Measurements from ENCODE around the gene NSUN7. TPM values are rescaled to one million over a fixed set of nuclear protein-coding genes. Genes with fewer than 3 reads are reported as not detected.

The NSUN7 gene
- polyA plus RNA-seq, 6 donors from 2014 or later, result 0.47 to 3.7 (median 2.6) TPM

DNA sequence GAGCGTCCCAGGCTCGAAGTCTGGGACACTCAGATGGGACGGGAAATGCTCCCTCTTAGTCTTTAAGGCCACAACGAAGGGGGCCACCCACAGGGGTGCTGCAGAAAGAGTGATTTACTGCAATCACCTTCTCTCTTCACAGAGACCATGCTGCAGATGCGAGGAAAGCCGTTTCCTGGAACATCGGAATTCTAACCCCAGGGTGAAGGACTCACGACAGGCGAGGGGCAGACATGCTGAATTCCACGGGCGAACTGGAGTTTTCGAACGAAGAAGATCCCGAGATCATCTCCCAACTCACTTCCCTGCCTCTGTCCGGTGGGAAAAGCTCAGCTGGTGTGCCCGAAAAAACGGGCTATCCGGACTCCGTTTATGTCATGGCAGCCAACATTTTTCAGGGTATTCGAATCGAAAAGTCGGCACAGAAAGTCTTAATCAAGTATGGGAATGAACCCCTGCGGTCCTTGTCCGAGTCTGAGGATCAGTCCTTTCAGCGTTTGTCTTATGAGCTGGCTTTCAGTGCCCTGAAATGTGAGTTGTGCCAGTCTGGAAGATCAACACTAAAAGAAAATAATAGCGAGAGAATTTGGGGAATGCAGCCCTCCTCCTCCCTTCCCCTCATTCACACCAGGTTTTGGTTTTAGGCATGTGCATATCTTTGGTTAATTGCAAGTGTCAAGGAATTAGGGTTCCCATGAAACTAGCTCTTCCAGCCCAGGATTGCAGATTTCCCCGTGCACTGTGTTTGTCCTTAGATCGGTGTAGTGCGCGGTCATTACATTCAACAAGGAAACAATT is 905 bp downstream of the NSUN7 start:
- ATAC-seq (ENCODE audit: low read depth in 2 of 2) (peak; percentile 12 to 17), DNase-seq (no peak)
- peaks cover 11 to 30% (median 14%) of the 10 kb centered on the region in 3 donors for H3K4me1 Mint-ChIP-seq
- peaks cover 0 to 5% (median 3%) of the 10 kb centered on the region in 7 donors for H3K9me3 Mint-ChIP-seq
- H3K27ac Mint-ChIP-seq, result peak overlapping the region; percentile 38 to 88 (median 76)
- H3K27me3 Mint-ChIP-seq, result peaks cover 0 to 4% (median 0%) of the 10 kb centered on the region in 3 donors
- H3K4me3 Mint-ChIP-seq, result peak overlapping the region; percentile 79 to 92 (median 88)
- H3K36me3 Mint-ChIP-seq, result no peaks in the 10 kb centered on the region

DNA sequence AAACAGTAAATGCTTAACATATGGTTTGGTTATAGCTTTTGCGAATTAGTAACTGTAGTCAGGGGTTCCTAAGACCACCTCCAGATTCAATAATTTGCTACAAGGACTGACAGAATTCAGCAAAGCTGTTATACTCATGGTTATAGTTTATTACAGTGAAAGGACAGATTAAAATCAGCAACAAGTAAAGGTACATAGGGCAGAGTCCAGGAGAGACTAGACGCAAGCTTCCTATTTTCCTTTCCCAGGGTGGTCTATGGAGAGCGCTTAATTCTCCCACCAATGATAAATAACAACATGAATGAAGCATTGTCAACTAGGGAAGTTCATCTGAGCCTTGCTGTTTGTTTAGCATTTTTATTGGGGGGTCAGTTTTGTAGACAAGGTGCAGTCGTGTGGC is 5.9 kb downstream of the NSUN7 start:
- Mint-ChIP-seq H3K4me1 (peaks cover 6 to 18% (median 7%) of the 10 kb centered on the region in 3 donors), H3K9me3 (peaks cover 0 to 5% (median 3%) of the 10 kb centered on the region in 7 donors), H3K36me3 (no peaks in the 10 kb centered on the region), H3K4me3 (no peak overlapping the region), H3K27me3 (peaks cover 0 to 4% (median 0%) of the 10 kb centered on the region in 3 donors), H3K27ac (no peak overlapping the region)
- DNase-seq (no peak), ATAC-seq (ENCODE audit: low read depth in 2 of 2) (no peak)

DNA sequence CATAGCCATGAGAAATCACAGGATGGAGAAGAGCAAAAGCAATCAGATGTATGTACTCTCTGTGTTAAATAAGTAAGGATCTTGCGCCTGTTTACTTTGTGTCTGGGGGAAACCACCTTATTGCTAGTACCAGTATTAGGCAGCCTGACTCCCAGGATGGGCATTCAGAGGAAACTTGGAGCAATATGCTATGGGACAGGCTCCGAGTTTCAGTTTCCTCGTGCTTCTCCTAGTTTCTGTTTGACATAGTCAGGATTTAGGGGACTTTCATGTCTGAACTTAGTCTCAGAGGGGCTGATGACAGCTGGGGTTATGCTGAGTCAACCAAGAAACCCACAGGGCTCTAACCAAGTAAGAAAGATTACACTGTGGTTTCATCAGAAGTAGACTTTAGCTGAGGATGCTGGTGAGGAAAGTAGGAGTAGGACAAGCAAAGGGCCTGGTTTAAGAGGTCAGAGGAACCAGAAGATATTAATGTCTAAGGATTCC is 13.5 kb downstream of the NSUN7 start:
- Mint-ChIP-seq H3K4me3 (no peak overlapping the region), H3K36me3 (no peaks in the 10 kb centered on the region), H3K27me3 (no peaks in the 10 kb centered on the region), H3K9me3 (peaks cover 0 to 1% (median 0%) of the 10 kb centered on the region in 7 donors), H3K27ac (peak overlapping the region in 2 of 6 donors; percentile 11 to 49), H3K4me1 (peaks cover 0 to 6% (median 0%) of the 10 kb centered on the region in 3 donors)
- ATAC-seq (ENCODE audit: low read depth in 2 of 2), result peak in 1 of 2 donors; percentile 14
- DNase-seq, result no peak

DNA sequence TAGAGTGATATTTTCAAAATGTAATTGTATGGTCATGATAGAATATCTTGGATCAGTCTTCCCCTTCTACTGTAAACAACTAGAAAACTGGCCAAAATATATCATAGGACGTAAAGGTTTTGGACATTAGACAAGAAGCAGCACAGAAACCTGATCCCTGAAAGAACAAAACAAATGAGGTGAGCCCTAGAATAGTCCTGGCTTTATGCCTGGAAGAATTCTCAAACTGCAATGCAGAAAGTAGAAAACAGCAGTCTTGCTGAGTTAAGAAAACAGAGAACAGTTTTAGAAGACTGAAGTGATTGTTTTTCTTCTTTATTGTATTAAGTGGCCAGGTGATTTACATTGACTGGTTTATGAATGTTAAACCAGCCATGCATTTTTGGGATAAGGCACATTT is 19.5 kb downstream of the NSUN7 start:
- Mint-ChIP-seq H3K27me3 (no peaks in the 10 kb centered on the region), H3K27ac (no peak overlapping the region), H3K4me3 (no peak overlapping the region), H3K36me3 (peaks cover 0 to 9% of the 10 kb centered on the region in 2 donors), H3K4me1 (peaks cover 0 to 6% (median 0%) of the 10 kb centered on the region in 3 donors), H3K9me3 (peaks cover 0 to 1% (median 0%) of the 10 kb centered on the region in 7 donors)
- ATAC-seq (ENCODE audit: low read depth in 2 of 2) (no peak), DNase-seq (no peak)

DNA sequence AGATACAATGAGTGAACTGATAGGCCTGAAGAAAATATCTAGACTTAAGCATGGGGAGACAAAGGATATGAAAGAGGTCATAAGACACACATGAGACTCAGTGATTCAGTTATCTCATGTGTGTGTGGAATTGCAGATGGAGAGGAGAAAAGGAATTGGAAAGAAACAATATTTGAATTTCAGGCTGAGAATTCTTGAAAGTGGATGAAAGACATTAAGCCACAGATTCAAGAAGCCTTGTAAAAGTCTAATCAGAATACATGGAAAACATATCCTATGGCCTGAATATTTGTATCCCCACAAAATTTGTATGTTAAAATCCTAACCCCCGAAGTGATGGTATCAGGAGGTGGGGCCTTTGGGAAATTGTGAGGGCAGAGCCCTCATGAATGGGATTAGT is 28.3 kb downstream of the NSUN7 start:
- H3K27ac Mint-ChIP-seq, result peak overlapping the region in 1 of 6 donors; percentile 66
- ATAC-seq (ENCODE audit: low read depth in 2 of 2), result no peak
- H3K36me3 Mint-ChIP-seq, result peaks cover 7 to 8% of the 10 kb centered on the region in 2 donors
- peaks cover 0 to 8% (median 4%) of the 10 kb centered on the region in 3 donors for H3K4me1 Mint-ChIP-seq
- H3K9me3 Mint-ChIP-seq, result peaks cover 0 to 14% (median 4%) of the 10 kb centered on the region in 7 donors
- H3K4me3 Mint-ChIP-seq, result no peak overlapping the region
- H3K27me3 Mint-ChIP-seq, result no peaks in the 10 kb centered on the region
- DNase-seq, result no peak

DNA sequence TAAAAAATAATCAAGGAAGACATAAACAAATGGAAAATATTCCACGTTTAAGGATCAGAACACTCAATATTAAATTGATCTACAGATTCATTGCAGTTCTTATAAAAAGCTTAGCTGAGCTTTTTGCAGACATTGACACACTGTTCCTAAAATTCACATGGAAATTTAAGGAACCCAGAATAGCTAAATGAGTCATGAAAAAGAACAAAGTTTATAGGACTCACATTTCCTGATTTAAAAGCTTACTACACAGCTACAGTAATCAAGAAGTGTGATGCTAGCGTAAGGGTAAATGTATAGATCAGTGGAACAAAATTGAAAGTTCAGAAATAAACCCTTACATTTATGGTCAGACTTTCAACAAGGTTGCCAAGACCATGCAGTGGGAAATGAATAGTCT is 33.1 kb downstream of the NSUN7 start:
- DNase-seq (no peak), ATAC-seq (ENCODE audit: low read depth in 2 of 2) (no peak)
- Mint-ChIP-seq H3K9me3 (peaks cover 0 to 8% (median 2%) of the 10 kb centered on the region in 7 donors), H3K4me1 (no peaks in the 10 kb centered on the region), H3K27ac (no peak overlapping the region), H3K27me3 (no peaks in the 10 kb centered on the region), H3K4me3 (no peak overlapping the region), H3K36me3 (peaks cover 3 to 5% of the 10 kb centered on the region in 2 donors)

DNA sequence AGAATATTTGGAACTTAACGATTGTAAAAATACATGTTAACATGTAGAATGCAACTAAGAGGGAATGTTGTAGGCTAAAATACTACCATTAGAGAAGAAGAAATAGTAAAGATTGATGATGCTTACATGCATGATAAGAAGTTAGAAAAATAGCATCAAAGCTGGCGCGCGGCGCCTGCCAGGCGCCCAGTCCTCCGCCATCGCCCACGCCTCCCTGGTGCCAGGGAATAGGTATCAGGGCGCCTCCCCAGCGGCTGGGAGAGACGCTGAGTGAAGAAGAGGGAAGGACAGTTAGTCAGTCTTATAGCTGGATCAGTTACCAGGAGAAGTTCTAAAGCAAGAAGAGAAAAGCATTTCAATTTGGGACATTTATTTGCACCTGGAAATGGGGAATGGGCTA is 36.0 kb downstream of the NSUN7 start:
- no peak for DNase-seq
- peak overlapping the region in 1 of 6 donors; percentile 66 for H3K27ac Mint-ChIP-seq
- no peaks in the 10 kb centered on the region for H3K36me3 Mint-ChIP-seq
- no peak overlapping the region for H3K4me3 Mint-ChIP-seq
- peaks cover 0 to 2% (median 0%) of the 10 kb centered on the region in 7 donors for H3K9me3 Mint-ChIP-seq
- H3K4me1 Mint-ChIP-seq, result peaks cover 0 to 8% (median 1%) of the 10 kb centered on the region in 3 donors
- ATAC-seq (ENCODE audit: low read depth in 2 of 2), result no peak
- H3K27me3 Mint-ChIP-seq, result no peaks in the 10 kb centered on the region

DNA sequence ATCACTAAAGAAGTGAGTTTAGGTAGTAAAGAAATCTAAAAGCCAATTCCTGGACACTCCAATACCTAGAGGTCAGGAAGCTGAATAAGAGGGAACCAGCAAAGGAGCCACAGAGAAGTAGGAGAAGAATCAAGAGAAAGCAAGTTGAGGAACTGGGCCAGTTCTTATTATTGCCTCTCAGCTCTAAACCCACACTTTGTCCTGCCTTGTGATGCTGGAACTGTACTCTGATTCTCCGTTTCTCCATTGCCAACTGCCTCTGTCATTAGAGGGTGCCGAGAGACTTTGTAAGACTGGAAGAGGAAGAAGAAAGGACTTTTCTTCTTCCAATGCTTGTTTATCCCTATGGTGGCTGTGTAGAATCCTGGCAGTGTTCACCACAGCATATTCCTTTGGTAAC is 38.6 kb downstream of the NSUN7 start:
- no peak overlapping the region for H3K4me3 Mint-ChIP-seq
- peaks cover 0 to 2% (median 0%) of the 10 kb centered on the region in 7 donors for H3K9me3 Mint-ChIP-seq
- ATAC-seq (ENCODE audit: low read depth in 2 of 2) (no peak), DNase-seq (no peak)
- no peak overlapping the region for H3K27ac Mint-ChIP-seq
- peaks cover 0 to 8% (median 1%) of the 10 kb centered on the region in 3 donors for H3K4me1 Mint-ChIP-seq
- no peaks in the 10 kb centered on the region for H3K27me3 Mint-ChIP-seq
- H3K36me3 Mint-ChIP-seq, result no peaks in the 10 kb centered on the region

DNA sequence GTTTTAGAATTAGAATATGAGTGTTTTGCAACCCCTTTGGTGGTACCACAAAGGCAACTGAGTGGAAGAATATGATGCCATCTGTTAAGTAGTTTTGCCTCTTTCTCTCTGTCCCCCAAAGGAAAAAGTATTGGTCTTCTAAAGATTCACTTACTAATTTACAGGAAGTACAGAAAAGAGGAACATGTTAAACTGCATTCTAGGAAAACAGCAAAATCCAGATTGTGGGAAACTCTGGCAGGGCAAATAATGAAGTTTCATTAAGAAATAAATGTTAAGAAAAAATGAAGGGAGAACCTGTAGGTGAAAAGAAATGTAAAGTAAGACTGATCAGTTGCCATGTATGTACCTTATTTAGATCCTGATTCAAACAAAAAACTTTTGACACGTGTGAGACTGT is 39.3 kb downstream of the NSUN7 start:
- H3K4me1 Mint-ChIP-seq, result peaks cover 0 to 8% (median 1%) of the 10 kb centered on the region in 3 donors

DNA sequence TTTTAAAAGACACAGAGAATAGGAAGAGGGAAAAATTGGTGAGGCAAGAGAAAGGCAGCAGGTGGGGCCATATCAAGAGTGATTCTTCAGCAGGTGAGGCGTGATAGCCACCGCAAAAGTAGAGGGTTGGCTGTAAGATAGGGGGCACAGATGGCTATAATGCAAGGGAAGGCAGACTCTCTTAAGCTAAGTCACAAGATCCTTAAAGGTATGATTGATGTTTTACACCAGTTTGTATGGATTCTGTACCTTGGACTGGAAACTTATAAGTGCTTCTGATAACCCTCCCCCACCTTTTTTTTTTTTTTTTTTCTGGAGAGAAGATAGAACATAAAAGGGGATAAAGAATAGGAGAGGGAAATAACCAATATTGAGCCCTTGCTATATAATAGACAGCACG is 40.0 kb downstream of the NSUN7 start:
- H3K9me3 Mint-ChIP-seq, result no peaks in the 10 kb centered on the region
- no peaks in the 10 kb centered on the region for H3K27me3 Mint-ChIP-seq
- DNase-seq (no peak), ATAC-seq (ENCODE audit: low read depth in 2 of 2) (no peak)
- no peak overlapping the region for H3K4me3 Mint-ChIP-seq
- peaks cover 0 to 8% (median 1%) of the 10 kb centered on the region in 3 donors for H3K4me1 Mint-ChIP-seq
- no peaks in the 10 kb centered on the region for H3K36me3 Mint-ChIP-seq
- no peak overlapping the region for H3K27ac Mint-ChIP-seq

More for the DNA sequence above, 39.3 kb downstream of the NSUN7 start:
- Mint-ChIP-seq H3K27ac (peak overlapping the region in 2 of 6 donors; percentile 17 to 66), H3K9me3 (no peaks in the 10 kb centered on the region), H3K27me3 (no peaks in the 10 kb centered on the region), H3K36me3 (no peaks in the 10 kb centered on the region), H3K4me3 (no peak overlapping the region)
- DNase-seq, result no peak
- no peak for ATAC-seq (ENCODE audit: low read depth in 2 of 2)

DNA sequence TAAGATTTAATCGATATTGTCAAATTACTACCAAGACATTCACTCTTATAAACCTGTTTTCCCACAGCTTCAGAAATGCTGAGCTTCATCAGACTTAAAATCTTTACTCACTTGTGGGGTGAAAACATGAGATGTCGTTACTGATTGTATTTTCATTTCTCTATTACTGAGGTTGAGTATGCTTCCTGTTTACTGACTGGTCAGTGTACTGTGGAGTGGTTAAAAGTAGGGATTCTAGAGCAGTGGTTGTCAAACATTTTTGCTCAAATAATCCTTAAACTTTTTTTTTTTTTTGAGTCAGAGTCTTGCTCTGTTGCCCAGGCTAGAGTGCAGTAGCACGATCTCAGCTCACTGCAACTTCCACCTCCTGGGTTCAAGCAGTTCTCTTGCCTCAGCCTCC is 50.3 kb downstream of the NSUN7 start:
- Mint-ChIP-seq H3K4me3 (peak overlapping the region in 6 of 8 donors; percentile 16 to 82 (median 57)), H3K9me3 (no peaks in the 10 kb centered on the region), H3K4me1 (peaks cover 8 to 13% (median 9%) of the 10 kb centered on the region in 3 donors), H3K36me3 (no peaks in the 10 kb centered on the region), H3K27ac (peak overlapping the region; percentile 19 to 90 (median 71)), H3K27me3 (no peaks in the 10 kb centered on the region)
- peak; percentile 75 to 90 for ATAC-seq (ENCODE audit: low read depth in 2 of 2)
- peak; percentile 11 for DNase-seq

DNA sequence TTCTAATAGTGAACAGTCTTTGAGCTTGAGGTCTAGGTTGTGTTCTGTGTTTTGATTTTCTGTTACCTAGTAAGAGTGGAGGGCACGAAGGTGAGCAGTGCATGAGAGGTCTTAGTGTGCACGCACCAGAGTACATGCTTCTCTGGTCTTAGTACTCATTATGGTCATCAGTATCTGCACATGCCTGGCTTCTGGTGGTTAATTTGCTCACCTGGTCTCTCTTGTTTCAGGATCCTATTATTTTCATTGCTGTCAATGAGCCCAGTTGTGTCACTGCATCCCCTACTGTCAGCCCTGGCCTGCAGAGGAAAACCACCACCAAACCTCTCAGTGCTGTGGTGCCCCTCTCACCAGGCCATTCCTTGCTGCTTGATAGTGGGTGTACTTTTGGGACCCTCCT is 54.8 kb downstream of the NSUN7 start:
- H3K27me3 Mint-ChIP-seq, result no peaks in the 10 kb centered on the region
- no peaks in the 10 kb centered on the region for H3K9me3 Mint-ChIP-seq
- peaks cover 12 to 15% (median 13%) of the 10 kb centered on the region in 3 donors for H3K4me1 Mint-ChIP-seq
- no peak overlapping the region for H3K4me3 Mint-ChIP-seq
- peak overlapping the region in 2 of 6 donors; percentile 18 to 81 for H3K27ac Mint-ChIP-seq
- ATAC-seq (ENCODE audit: low read depth in 2 of 2), result no peak
- no peak for DNase-seq
- H3K36me3 Mint-ChIP-seq, result no peaks in the 10 kb centered on the region

DNA sequence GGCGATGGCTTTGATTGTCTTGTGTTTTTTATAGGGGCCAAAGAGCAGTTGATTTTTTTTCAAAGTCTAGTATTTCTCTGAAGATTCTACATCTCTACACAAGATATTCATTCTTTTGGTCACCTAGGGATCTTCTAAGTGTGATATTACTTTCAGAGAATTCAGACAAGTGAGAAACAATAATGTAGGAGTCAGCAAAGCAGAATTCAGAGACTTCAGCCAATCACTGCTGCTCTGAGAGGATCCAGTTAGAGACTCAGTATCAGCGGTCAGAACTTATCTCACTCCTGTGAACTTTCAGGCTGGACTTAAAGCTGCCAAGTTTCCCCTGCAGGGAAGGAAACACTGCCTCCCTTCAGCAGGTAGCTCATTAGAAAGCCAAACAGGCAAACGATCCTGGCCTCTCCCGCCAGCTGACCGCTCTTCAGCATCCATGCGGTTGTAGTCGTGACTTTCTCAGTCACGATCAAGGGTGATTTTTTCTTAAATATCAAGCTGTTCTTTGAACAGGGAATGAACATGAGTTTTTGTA is 59.2 kb downstream of the NSUN7 start:
- Mint-ChIP-seq H3K4me3 (peak overlapping the region in 1 of 8 donors; percentile 65), H3K4me1 (peaks cover 3 to 10% (median 6%) of the 10 kb centered on the region in 3 donors), H3K9me3 (no peaks in the 10 kb centered on the region), H3K27ac (peak overlapping the region in 1 of 6 donors; percentile 49), H3K36me3 (no peaks in the 10 kb centered on the region), H3K27me3 (no peaks in the 10 kb centered on the region)
- no peak for ATAC-seq (ENCODE audit: low read depth in 2 of 2)
- no peak for DNase-seq
